Ramos (cell line): Measurements from ENCODE around the gene NDUFAB1.
"Not testable (repeated sequence)": the region's sequence is repeated elsewhere in the genome, so short reads cannot be mapped to it uniquely, and the experiment has no call there.

Experiments
- in situ Hi-C: fragments of 300-500 bp; cut with MboI; formaldehyde crosslinking; loops from one replicate; pipeline ENCODE4 v1.14.3; 2022; ENCODE audit warnings: low sequenced_read_pairs; ENCODE audit not compliant: unreplicated experiment

NDUFAB1 gene

GRCh38 chr16:23557779-23558702 lies 38.1 kb downstream of the NDUFAB1 start:
- in situ Hi-C loops = no loop called here

GRCh38 chr16:23556881-23557778 lies 39.0 kb downstream of the NDUFAB1 start, which contains the start of the genes EARS2 and UBFD1:
Gene EARS2 (minus strand): TSS chr16:23557350. CDS start chr16:23557343, 7 bp downstream.
Gene UBFD1 (plus strand): TSS chr16:23557727. CDS start chr16:23557743, 16 bp downstream.
- in situ Hi-C loops = no loop called here

- in situ Hi-C loops = no loop called here
These were observed 41.6 kb downstream of the NDUFAB1 start for GRCh38 chr16:23554536-23554935.

GRCh38 chr16:23552161-23552560 lies 44.0 kb downstream of the NDUFAB1 start:
- in situ Hi-C loops = no loop called here

GRCh38 chr16:23549938-23550337 lies 46.2 kb downstream of the NDUFAB1 start:
- in situ Hi-C loops = no loop called here

- in situ Hi-C loops = no loop called here
These were observed 51.7 kb downstream of the NDUFAB1 start for GRCh38 chr16:23544436-23544835.

GRCh38 chr16:23540817-23541178 lies 55.3 kb downstream of the NDUFAB1 start:
- in situ Hi-C loops = not testable (repeated sequence)

GRCh38 chr16:23539984-23540816 lies 55.9 kb downstream of the NDUFAB1 start:
- in situ Hi-C loops = no loop called here

GRCh38 chr16:23538919-23539278 lies 57.2 kb downstream of the NDUFAB1 start:
- in situ Hi-C loops = no loop called here

- in situ Hi-C loops = no loop called here
These were observed 58.7 kb downstream of the NDUFAB1 start for GRCh38 chr16:23537390-23537789.

GRCh38 chr16:23535901-23536300 lies 60.2 kb downstream of the NDUFAB1 start:
- in situ Hi-C loops = no loop called here

- in situ Hi-C loops = no loop called here
These were observed 61.0 kb downstream of the NDUFAB1 start for GRCh38 chr16:23534868-23535860.

GRCh38 chr16:23532448-23532847 lies 63.7 kb downstream of the NDUFAB1 start:
- in situ Hi-C loops = no loop called here
